GM21528 (cell line): ENCODE results near the gene FOLR2.
"Not testable (repeated sequence)": the region's sequence is repeated elsewhere in the genome, so short reads cannot be mapped to it uniquely, and the experiment has no call there.

Source experiments
- ATAC-seq: cut with Tn5 transposase; IDR thresholded peaks from one replicate; pipeline ENCODE4 v1.9.1; 2021; ENCODE audit warnings: mild to moderate bottlenecking, moderate library complexity; ENCODE audit not compliant: unreplicated experiment, low FRiP score

FOLR2 gene

DNA sequence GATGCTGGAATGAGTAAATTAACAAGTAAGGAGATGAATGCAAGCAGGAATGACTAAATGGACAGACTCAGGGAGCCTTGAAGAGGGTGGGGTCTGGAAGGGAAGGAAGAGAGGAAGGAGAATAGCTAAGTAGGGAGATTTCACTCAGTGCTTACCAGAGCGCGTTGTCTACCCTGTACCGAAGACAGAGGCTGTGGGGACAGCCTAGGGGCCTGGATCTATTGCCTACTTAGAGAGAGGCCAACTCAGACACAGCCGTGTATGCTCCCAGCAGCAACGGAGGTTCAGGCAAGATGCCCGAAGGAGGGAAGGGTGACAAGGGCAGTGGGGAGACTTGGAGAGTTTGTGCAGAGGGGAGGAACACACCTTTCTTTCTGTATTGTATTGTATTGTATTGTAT, at the start of gene FOLR2:
Gene FOLR2 (plus strand): TSS at position 157 of the 400 bp plus-strand sequence. CDS start 1,791 bp downstream, outside the sequence.
- ATAC-seq: no peak

GRCh38 chr11:72169046-72169555, 47.5 kb upstream of the FOLR2 start:
- ATAC-seq: not testable (repeated sequence)

DNA sequence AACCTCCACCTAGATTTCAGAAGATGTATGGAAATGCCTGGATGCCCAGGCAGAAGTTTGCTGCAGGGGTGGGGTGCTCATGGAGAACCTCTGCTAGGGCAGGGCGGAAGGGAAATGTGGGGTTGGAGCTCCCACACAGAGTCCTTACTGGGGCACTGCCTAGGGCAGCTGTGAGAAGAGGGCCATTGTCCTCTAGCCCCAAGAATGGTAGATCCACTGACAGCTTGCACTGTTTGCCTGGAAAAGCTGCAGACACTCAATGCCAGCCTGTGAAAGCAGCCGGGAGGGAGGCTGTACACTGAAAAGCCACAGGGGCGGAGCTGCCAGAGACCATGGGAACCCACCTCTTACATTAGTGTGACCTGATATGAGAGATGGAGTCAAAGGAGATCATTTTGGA, 46.8 kb upstream of the FOLR2 start:
- not testable (repeated sequence) for ATAC-seq

DNA sequence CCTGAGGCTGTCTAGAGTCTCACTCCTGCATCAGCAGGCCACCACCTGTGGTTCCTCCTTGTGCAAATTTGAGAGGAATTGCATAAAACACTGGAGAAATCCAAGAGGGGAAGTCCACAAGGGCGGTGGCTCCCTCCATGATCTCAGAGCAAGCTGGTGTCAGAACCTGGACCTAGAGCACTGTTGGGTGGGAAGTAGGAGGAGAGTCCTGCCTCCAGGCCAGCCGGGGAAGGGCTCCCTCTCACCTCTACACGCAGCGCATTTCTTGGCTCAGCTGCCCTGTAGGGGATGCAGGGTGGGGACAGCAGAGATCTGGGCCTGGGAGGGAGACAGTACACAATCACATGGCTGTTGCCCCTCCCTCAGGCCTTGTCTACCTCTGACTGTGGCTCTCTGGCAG, 44.6 kb upstream of the FOLR2 start:
- not testable (repeated sequence) for ATAC-seq

DNA sequence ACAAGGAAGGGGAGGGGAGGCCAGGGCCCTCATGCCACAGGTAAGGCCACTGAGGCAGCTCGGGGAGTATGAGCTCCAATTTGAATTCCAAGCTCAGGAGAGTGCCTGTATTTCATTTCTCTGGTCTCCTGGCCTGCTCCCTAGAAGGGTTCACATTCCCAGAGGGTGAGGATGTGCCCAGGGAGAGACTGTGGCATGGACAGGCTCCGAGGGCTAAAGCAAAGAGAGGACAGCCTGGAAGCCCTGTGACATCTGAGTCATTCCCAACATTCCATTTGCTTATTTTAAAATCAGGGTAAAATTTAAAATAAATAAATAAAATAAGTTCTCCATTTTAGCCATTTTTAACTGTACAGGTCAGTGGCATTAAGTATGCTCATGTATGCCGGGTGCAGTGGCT, 43.3 kb upstream of the FOLR2 start:
- no peak for ATAC-seq

DNA sequence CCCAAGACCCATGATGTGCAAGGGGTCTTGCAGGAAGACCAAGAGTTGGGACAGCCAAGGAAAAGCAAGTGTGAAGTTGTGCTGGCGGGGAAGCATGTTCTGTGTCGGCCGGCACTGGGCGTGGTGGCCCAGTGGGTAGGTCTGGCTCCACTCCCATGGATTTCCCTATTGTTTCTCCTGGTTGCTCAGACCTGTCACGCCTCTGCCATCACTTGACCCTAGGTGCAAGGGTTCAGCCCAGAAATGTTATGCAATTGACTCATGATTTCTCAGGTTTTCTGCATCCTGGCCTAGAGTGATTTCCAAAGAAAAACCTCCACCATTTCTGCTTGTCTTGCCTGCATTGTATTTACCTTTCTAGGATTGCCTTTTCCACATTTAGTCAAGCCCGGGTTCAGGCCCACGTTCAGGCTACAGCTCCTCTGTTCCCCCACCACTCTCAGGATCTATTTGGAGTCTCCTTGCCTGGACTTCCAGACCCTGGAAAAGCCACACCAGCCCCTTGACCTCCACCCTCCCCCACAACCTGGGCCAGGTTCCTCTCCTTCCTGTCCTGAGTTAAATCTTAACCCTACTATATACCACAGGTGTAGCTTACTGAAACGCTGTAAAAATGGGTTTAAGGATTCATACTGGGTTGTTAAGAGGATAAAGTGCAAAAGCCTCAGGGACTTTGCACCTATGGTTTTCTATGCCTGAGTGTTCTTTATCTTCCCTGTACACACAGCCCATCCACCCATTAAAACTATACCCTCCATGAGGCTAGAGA, 42.1 kb upstream of the FOLR2 start:
- ATAC-seq: no peak

DNA sequence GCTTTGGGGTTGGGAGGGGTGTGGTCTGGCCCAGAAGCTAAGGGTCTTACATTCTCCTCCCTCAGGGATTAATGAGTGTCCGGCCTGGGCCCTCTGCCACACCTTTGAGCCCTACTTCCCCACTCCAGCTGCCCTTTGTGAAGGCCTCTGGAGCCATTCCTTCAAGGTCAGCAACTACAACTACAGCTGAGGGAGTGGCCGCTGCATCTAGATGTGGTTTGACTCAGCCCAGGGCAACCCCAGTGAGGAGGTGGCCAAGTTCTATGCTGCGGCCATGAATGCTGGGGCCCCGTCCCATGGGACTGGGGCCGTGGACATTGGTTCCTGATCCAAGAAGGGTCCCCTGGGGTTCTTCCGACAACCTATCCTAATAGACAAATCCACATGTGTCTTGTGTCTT, 38.9 kb upstream of the FOLR2 start:
- no peak for ATAC-seq

GRCh38 chr11:72179049-72179803, 37.4 kb upstream of the FOLR2 start:
- no peak for ATAC-seq

- ATAC-seq: no peak
Observed at GRCh38 chr11:72179804-72180396, 36.7 kb upstream of the FOLR2 start.

DNA sequence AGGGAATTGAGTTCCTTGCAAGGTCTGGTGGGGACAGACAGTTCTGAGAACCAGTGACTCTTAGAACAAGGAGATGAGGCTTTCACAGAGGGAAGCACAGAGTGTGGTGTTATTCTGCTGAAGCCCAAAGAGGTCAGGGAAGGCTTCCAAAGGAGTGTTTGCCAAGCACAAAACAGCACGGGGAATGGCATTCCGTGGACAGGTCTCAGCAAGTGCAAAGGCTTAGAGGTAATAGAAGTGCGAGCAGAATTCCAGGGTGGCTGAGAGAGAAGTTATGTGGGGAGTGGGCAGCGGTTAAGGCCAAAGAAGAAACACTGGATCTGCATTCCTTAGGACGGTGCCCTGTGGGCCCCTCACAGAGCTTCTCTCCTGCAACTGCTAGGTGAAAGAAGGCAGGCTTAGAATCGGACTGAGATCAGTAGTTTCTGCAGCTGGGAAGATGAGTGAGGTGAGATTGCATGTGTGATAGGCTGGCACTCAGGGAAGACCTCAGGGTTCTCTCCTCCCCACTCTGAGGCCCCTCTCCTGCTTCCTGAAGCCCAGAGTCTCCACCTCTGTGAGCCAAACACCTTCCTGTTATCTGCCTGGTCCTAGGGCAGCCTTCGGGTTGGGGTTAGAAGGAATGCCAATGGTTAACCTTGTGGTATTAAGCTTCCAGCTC, 35.6 kb upstream of the FOLR2 start:
- not testable (repeated sequence) for ATAC-seq

DNA sequence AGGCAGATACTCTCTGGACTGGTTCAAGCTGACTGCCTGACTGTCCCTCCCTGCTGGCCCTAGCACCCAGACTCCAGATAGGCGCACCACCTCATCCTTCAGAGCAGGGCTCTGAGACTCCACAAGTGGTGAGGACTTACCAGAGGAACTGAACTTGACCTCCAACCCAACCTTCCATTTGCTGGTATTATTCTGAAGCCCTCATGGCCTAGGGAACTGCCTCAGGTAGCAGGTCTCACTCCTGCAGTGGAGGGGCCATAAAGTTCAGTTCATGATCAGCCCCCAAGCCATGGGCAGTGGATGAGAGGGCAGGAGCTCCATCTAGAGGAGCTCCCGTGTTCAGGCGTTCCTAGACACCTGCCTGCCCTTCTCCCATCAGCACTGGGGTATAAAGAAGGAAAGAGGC, 35.0 kb upstream of the FOLR2 start:
- ATAC-seq: not testable (repeated sequence)

DNA sequence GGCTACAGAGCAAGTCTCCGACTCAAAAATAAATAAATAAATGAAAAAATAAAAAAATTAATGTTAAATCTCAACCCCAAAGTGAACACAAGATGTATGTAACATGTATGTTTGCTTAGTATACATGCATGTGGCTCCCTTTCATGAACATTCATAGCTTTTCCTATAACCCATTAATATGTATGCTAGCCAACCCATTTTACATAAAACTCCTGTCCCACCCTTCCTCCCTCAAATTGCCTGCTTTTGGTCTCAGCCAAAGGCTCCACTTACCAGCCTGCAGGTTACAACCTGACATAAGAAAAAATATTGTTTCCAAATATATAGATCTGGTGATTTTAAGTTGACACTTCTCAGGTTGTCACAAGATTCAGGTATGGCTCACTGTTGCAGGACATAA, 28.3 kb upstream of the FOLR2 start:
- no peak for ATAC-seq

DNA sequence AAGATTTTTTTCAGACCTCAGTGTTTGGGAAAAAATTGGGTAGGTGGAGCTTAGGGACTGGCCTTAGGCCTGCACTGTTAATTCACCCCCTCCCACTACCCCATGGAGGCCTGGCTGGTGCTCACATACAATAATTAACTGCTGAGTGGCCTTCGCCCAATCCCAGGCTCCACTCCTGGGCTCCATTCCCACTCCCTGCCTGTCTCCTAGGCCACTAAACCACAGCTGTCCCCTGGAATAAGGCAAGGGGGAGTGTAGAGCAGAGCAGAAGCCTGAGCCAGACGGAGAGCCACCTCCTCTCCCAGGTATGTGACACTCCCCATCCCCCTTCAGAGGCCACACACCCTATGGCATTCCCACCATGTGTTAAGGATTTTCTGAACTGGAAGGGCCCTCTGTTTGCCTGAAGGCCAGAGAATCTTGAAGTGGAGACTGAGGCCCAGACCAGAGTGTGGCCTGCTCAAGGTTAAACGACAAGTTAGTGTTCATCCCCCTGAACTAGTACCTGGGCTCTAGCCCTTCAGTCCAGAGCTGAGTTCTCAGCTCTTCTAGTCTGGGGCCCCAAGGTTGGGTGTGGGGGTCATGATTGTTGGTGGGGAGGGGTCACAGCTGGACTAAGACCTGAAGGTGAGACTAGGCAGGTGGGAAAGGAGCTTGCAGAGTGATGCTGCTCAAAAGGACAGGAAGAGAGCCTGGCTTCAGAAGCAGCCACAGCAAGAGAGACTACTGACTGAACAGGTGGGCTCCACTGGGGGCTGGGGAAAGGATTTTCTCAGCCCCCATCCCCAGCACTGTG, 26.9 kb upstream of the FOLR2 start:
- no peak for ATAC-seq

GRCh38 chr11:72190631-72191071, 25.9 kb upstream of the FOLR2 start:
- ATAC-seq: no peak

- no peak for ATAC-seq
Observed at GRCh38 chr11:72191961-72192381, 24.6 kb upstream of the FOLR2 start, which contains the start of gene FOLR1. TSS of gene FOLR1 (plus strand) at chr11:72192140. CDS start at chr11:72192174, 34 bp downstream.

GRCh38 chr11:72195518-72196270, 20.9 kb upstream of the FOLR2 start:
- ATAC-seq: no peak

- not testable (repeated sequence) for ATAC-seq
Observed at GRCh38 chr11:72201445-72201844, 15.1 kb upstream of the FOLR2 start.

DNA sequence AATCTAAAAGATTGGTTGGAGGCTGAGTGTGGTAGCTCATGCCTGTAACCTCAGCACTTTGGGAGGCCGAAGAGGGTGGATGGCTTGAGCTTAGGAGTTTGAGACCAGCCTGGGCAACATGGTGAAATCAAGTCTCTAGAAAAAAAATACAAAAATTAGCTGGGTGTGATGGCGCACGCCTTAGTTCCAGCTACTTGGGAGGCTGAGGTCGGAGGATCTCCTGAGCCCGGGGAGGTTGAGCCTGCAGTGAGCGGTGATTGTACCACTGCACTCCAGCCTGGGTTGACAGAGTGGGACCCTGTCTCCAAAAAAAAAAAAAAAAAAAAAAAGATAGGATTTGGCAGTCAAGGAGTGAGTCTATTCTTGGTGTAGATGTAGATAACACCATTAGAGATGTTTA, 14.0 kb upstream of the FOLR2 start:
- ATAC-seq: no peak

DNA sequence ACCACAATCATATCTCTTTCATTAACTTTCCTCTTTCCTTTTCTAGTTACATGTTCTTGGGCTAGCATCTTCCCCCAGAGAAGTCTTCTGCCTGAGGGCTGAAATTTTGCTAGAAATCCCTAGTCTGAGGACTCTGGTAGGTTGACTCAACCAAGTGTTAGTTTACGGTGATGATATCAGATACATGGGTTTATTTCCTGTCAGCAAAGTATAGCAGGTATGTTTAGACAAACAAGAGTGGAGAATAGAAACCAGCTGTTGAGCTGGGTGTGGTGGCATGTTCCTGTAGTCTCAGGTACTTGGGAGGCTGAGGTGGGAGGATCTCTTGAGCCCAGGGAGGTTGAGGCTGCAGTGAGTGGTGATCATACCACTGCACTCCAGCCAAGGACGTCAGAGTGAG, 13.4 kb upstream of the FOLR2 start:
- no peak for ATAC-seq
